Right hindlimb (tissue), 1 donor: ENCODE results near the gene STX1A.
"Not testable (repeated sequence)": the region's sequence is repeated elsewhere in the genome, so short reads cannot be mapped to it uniquely, and the experiment has no call there.

Experiments
- DNase-seq: peaks from one replicate; pipeline ENCODE4 v3.0.0-alpha.2; 2018

The STX1A gene

DNA sequence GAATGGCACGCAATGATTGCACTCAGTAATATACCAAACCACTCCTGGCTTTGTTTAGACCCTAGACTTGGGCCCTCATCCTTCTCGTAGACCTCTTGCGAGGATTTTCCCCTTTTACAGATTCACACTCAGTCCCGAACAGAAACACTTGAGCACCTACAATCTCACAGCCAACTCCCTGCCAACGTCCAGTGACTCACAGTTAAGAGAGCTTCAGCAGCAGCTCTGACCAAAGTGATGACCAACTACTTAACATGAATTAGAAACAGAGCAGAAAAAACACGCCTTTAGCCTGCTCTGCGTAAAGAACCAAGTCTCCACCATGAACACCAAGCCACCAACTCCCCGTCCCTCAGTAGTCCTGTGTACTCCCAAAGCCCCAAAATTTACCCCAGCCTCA is 38.4 kb downstream of the STX1A start:
- DNase-seq, result no peak

DNA sequence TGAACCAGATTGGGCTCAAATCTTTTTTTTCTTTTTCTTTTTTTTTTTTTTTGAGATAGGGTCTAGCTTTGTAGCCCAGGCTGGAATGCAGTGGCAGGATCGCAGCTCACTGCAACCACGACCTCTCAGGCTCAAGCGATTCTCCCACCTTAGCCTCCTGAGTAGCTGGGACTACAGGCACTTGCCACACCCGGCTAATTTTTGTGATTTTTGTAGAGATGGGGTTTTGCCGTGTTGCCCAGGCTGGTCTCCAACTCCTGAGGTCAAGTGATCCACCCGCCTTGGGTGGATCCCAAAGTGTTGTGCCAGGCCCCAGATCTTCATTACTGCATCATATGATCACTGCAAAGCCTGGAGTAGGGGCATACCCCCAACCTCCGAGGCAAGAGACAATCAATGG is 39.0 kb downstream of the STX1A start:
- DNase-seq, result no peak

DNA sequence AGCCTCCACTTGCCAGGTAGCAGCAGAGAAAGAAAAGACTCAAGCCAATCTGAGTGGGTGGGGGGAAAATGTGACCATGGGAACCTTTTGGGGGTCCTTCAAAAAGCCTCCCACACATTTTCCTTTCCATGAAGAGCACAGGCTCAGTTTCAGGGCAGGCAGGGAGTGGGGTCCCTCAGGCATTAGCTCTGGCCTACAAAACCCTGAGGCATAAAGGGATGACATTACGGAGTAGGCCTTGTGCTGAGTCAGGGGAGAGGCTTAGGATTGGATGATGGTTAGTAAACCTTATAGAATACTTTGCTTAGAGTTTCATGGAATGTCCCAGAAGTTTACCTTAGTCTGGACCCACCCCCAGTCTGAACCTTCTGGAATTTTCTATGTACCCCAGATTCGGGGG is 39.8 kb downstream of the STX1A start:
- DNase-seq, result no peak

DNA sequence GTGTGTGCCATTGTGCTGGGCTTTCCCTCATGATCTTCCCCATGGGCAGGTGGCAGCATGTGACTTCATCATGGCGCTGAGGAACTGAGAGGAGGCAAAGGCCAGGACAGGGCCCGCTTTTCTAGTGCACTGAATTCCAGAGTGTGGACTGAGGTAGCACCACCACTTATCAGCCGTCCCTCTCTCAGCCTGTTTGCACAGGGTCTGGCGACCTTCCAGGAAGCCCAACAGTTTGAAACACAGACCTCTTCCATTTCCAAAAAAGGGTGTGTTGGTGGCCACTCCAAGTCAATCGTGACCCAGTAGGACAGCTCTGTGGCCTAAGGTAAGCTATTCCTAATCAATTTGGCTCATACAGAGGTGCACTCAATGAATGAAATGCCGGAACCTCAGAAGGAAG is 40.6 kb downstream of the STX1A start:
- no peak for DNase-seq

DNA sequence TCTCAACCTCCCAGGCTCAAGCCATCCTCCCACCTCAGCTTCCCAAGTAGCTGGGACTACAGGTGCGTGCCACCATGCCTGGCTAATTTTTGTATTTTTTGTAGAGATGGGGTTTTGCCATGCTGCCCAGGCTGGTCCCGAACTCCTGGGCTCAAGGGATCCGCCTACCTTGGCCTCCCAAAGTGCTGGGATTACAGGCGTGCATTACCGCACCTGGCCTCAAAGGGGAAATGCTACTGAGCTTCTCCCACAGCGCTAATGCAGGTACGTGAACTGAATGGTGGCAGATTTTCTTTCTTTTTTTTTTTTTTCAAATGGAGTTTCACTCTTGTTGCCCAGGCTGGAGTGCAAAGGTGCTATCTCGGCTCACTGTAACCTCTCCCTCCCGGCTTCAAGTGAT is 43.4 kb downstream of the STX1A start:
- not testable (repeated sequence) for DNase-seq

GRCh38 chr7:73674468-73675124 is 44.9 kb downstream of the STX1A start:
- no peak for DNase-seq

- no peak for DNase-seq
These were observed 47.5 kb downstream of the STX1A start for GRCh38 chr7:73671857-73672445.

GRCh38 chr7:73671322-73671661 is 48.2 kb downstream of the STX1A start:
- no peak for DNase-seq

DNA sequence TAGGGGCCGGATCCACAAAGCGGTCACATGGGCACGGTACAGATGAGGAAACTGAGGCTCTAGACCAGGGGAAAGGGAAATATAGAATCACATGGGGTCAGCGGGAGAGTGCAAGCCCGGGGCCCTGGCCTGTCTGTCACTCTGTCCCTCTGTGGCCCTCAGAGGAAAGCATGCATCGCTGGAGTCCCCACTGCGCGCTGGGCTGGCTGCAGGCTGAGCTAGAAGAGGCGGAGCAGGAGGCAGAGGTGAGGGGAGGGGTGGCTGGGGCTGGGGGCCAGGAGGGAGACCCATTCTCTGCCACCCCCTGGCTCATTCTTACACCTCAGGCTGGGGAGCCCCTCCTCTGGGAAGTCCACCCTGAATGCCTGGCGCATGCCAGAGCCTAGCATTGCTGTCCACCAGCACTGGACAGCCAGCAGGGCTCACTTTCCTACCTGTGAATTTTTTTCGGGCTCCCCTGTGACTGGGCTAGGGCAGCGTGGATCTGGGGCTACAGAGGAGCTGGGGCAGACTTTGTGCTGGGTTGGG is 49.5 kb downstream of the STX1A start:
- DNase-seq, result no peak

DNA sequence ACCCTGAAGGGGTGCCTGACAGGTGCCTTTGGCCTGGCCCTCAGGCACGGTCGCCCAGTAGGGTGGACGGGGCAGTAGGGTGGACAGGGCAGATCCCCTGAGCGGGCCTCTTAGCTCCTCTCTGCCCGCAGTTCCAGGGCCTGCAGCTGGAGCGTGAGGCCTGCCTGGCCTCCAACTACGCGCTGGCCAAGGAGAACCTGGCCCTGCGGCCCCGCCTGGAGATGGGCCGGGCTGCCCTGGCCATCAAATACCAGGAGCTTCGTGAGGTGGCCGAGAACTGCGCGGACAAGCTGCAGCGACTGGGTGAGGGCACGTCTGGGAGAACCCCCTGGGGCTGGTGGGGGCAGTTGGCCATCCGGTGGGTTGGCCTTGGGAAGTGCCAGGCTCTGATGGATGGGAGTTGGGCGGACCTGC is 50.2 kb downstream of the STX1A start:
- DNase-seq, result no peak

GRCh38 chr7:73668886-73669230 is 50.6 kb downstream of the STX1A start:
- no peak for DNase-seq

GRCh38 chr7:73668103-73668885 is 51.2 kb downstream of the STX1A start:
- DNase-seq, result no peak

DNA sequence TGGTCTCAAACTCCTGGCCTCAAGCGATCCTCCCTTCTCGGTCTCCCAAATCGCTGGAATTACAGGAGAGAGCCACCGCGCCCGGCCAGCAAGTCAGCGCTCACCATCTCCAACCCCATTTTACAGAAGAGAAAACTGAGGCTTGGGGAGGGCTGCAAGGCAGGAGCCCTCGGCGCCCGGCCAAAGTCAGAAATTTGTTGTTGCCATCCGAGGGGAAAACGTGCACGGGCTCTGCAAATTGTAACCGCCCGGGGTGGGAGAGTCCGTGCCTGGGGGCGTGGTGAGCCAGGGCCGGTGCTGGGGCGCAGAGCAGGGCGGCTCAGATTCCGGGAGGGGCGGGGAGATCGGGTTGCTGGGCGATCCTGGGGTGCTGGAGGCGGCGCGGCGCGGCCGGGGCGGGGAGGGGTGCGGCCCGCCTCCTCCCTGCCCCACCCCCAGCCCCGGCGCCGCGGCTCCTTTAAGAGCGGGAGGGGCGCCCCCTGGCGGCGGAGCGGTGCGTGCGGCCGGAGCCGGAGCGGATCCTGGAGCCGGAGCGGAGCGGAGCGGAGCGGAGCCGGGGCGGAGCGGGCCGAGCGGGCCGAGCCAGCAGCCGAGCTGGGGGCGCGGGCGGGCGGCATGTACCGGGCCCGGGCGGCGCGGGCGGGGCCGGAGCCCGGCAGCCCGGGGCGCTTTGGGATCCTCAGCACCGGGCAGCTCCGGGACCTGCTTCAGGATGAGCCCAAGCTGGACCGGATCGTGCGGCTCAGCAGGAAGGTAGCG is 51.9 kb downstream of the STX1A start, which contains the start of gene VPS37D:
Gene VPS37D, plus strand, starts transcription at position 488 of the 759 bp plus-strand sequence. Its CDS starts 128 bp downstream, at position 616.
- DNase-seq, result peak; percentile 93

GRCh38 chr7:73663033-73663432 is 56.4 kb downstream of the STX1A start:
- DNase-seq, result no peak

DNA sequence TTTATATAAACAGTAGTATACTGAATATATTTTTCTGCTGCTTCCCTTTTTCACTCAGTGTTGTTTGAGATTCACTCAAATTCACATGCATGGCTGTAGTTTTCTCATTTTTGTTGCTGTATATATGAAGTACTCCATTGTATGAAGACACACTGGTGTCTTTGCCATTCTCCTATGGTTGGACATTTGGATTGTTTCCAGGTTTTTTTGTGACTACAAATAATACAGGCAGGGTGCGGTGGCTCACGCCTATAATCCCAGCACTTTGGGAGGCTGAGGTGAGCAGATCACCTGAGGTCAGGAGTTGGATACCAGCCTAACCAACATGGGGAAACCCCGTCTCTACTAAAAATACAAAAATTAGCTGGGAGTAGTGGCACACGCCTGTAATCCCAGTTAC is 58.9 kb downstream of the STX1A start:
- DNase-seq, result not testable (repeated sequence)

GRCh38 chr7:73659983-73660382 is 59.5 kb downstream of the STX1A start:
- DNase-seq, result no peak

- DNase-seq, result not testable (repeated sequence)
These were observed 64.2 kb downstream of the STX1A start for GRCh38 chr7:73655309-73655708.

DNA sequence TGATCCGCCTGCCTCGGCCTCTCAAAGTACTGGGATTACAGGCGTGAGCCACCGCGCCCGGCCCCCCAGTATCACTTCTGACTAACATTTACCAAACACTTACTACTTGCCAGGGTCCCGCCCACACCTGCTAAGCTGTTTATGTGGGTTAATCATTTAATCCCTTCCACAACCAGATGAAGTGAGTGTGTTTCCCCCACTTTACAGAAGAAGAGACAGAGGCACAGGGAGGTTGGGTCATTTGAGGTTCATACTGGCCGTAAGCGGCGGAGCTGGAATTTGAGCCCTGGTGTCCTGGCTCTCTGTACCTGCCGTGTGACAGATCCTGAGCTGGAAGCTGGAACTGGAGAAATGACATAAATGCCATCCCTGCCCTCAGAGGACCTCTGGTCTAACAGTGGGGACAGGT is 66.9 kb downstream of the STX1A start:
- DNase-seq, result no peak

DNA sequence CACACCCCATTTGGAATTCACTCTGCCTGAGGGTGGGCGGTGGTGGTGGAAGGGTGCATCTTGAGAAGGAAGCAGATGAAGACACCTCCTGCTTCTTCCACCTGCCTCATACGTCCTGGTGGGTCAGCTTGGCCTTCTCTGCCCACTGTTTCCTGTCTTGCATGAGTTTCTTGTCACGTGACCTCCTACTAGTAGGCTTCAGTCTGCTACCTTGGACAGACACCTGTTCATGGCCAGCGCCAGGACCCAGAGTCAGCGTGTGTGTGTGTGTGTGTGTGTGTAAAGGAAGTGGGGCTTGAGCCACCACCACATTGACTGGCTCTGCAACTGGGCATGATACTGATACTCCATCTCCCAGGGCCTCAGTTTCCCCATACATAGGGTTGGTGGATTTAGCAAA is 68.9 kb downstream of the STX1A start:
- DNase-seq, result no peak

GRCh38 chr7:73649576-73649975 is 69.9 kb downstream of the STX1A start:
- no peak for DNase-seq
